GM12878 (cell line): ENCODE results near the gene HMCN2. TPM values are rescaled to one million over a fixed set of nuclear protein-coding genes. Genes with fewer than 3 reads are reported as not detected.

Experiments used
- ATAC-seq: fragments of 200-7000 bp; cut with Tn5 transposase; 3 replicates; pipeline ENCODE4 v1.9.1; 2020; ENCODE audit warnings: mild to moderate bottlenecking, moderate library complexity
- BruUV-seq: library from RNA; stranded (reverse); fragments of 400-500 nt; replicated peaks from 2 replicates; lab custom pipeline; 2021; lab: Mats Ljungman, UMichigan
- CTCF ChIA-PET: fragments of 300-600 bp; sonication (Branson Sonifier 250); formaldehyde crosslinking; extraction: SDS; loops from one replicate; lab custom pipeline; 2021; ENCODE audit warnings: inconsistent platforms; lab: Yijun Ruan, JAX
- POLR2A ChIA-PET: fragments of 350-600 bp; formaldehyde crosslinking; extraction: SDS; loops from one replicate; lab custom pipeline; 2021; ENCODE audit warnings: inconsistent platforms; lab: Charles Lee
- RAD21 ChIA-PET: fragments of 300-600 bp; sonication (Branson Sonifier 250); formaldehyde crosslinking; loops from one replicate; lab custom pipeline; 2023; ENCODE audit warnings: antibody characterized with exemption; ENCODE audit not compliant: unreplicated experiment; lab: Charles Lee
- SMC1A ChIA-PET: fragments of 300-600 bp; sonication (Branson Sonifier 250); formaldehyde crosslinking; loops from one replicate; lab custom pipeline; 2023; ENCODE audit not compliant: unreplicated experiment, uncharacterized antibody; lab: Charles Lee
- DNase-seq: peaks from one replicate; pipeline ENCODE4 v3.0.0-alpha.2; 2011; ENCODE audit warnings: low read depth, low spot score
- FAIRE-seq: peaks from 3 replicates; lab custom pipeline; 2011; peaks lifted over from hg19 to GRCh38; lab: Jason Lieb, UNC
- H2AFZ ChIP-seq: 2 replicates; pipeline ENCODE4 v1.6.0; 2011; ENCODE audit warnings: low read depth, low read length, control low read depth; ENCODE audit not compliant: control insufficient read depth
- H3K27ac ChIP-seq: 2 replicates; pipeline ENCODE4 v1.5.1; 2011; ENCODE audit warnings: control low read depth; ENCODE audit not compliant: control insufficient read depth, insufficient read depth
- H3K27me3 ChIP-seq, 2 experiments: replicated peaks in 1 of 2; 2 replicates each; pipeline versions ENCODE4 v1.6.0 to v1.6.1; 2011; ENCODE audit warnings: low read length in 1 of 2; ENCODE audit not compliant: control insufficient read depth in 2 of 2, insufficient read depth in 2 of 2
- H3K36me3 ChIP-seq, 2 experiments: 2 replicates each; pipeline ENCODE4 v1.5.1; 2011; ENCODE audit warnings: low read length in 1 of 2; ENCODE audit not compliant: control insufficient read depth in 2 of 2, insufficient read depth in 2 of 2
- H3K4me1 ChIP-seq: 2 replicates; pipeline ENCODE4 v1.6.1; 2011; ENCODE audit warnings: mild to moderate bottlenecking, low read length, moderate library complexity, mixed read lengths; ENCODE audit not compliant: control insufficient read depth, insufficient read depth
- H3K4me2 ChIP-seq: 2 replicates; pipeline ENCODE4 v1.6.0; 2011; ENCODE audit warnings: control low read depth; ENCODE audit not compliant: control insufficient read depth, insufficient read depth
- H3K4me3 ChIP-seq: fragments of 200-600 bp; sonication (generic); 2 replicates; pipeline ENCODE4 v1.5.1; 2016
- H3K79me2 ChIP-seq: 2 replicates; pipeline ENCODE4 v1.6.0; 2011; ENCODE audit warnings: low read length; ENCODE audit not compliant: control insufficient read depth, insufficient read depth
- H3K9ac ChIP-seq: 2 replicates; pipeline ENCODE4 v1.8.0; 2011; ENCODE audit warnings: low read length, control low read depth, mixed read lengths; ENCODE audit not compliant: control insufficient read depth, insufficient read depth
- H3K9me3 ChIP-seq: replicated peaks from 3 replicates; pipeline ENCODE4 v1.5.1; 2011; ENCODE audit warnings: mild to moderate bottlenecking, low read length; ENCODE audit not compliant: control insufficient read depth, insufficient read depth
- H4K20me1 ChIP-seq: 2 replicates; pipeline ENCODE4 v1.6.0; 2011; ENCODE audit not compliant: control insufficient read depth, insufficient read depth
- ATF7 ChIP-seq: fragments of 450-650 bp; IDR thresholded peaks from 2 replicates; pipeline ENCODE4 v1.6.1; 2016; ENCODE audit warnings: low read depth, mild to moderate bottlenecking
- BHLHE40 ChIP-seq, 2 experiments: fragments of 450-650 bp in 1 of 2; IDR thresholded peaks; 2 replicates each; pipeline ENCODE4 v1.6.1; 2011 to 2017; ENCODE audit warnings: low read depth in 2 of 2, borderline replicate concordance in 1 of 2, improper control_type of control experiment in 1 of 2, low read length in 1 of 2, mild to moderate bottlenecking in 1 of 2
- BRCA1 ChIP-seq: IDR thresholded peaks from 2 replicates; pipeline ENCODE4 v1.6.1; 2011; ENCODE audit warnings: low read depth, low read length, improper control_type of control experiment
- HDGF ChIP-seq: fragments of 450-650 bp; IDR thresholded peaks from 2 replicates; pipeline ENCODE4 v1.6.1; 2016; ENCODE audit warnings: antibody characterized with exemption
- JUNB ChIP-seq: IDR thresholded peaks from 2 replicates; pipeline ENCODE4 v1.6.1; 2016; ENCODE audit warnings: antibody characterized with exemption, mild to moderate bottlenecking
- MTA3 ChIP-seq: IDR thresholded peaks from 2 replicates; pipeline ENCODE4 v1.6.1; 2012; ENCODE audit warnings: low read length, inconsistent platforms, borderline replicate concordance
- NRF1 ChIP-seq: conservative IDR thresholded peaks from 2 replicates; pipeline ENCODE4 v1.6.1; 2011; ENCODE audit warnings: mild to moderate bottlenecking, low read depth, low read length, improper control_type of control experiment
- PAX5 ChIP-seq: IDR thresholded peaks from 2 replicates; pipeline ENCODE4 v1.6.1; 2011; ENCODE audit warnings: low read depth, low read length, borderline replicate concordance
- RB1 ChIP-seq: fragments of 450-650 bp; formaldehyde crosslinking; IDR thresholded peaks from 2 replicates; pipeline ENCODE4 v1.6.1; 2017; ENCODE audit warnings: mild to moderate bottlenecking, borderline replicate concordance
- YY1 ChIP-seq: IDR thresholded peaks from 2 replicates; pipeline ENCODE4 v1.6.1; 2011; ENCODE audit warnings: low read depth, mild to moderate bottlenecking, low read length
- WGBS: methylation state at CpG from one replicate; pipeline ENCODE4 v1.1.6; 2016; ENCODE audit warnings: low lambda C conversion rate; ENCODE audit not compliant: insufficient replicate concordance, insufficient coverage; ENCODE audit errors: missing lambda C conversion rate; 5-methylcytosine and 5-hydroxymethylcytosine counted together
- in situ Hi-C: fragments of 300-500 bp; cut with MboI; formaldehyde crosslinking; loops from 9 replicates; pipeline ENCODE4 v1.14.3; 2018; ENCODE audit warnings: mixed read lengths
- intact Hi-C: fragments of 100-400 bp; cut with micrococcal nuclease; formaldehyde crosslinking; loops from one replicate; pipeline ENCODE4 v1.14.2; 2022; ENCODE audit not compliant: unreplicated experiment
- polyA plus RNA-seq, 11 experiments: library from polyadenylated mRNA; depleted of rRNA in 4 of 11; unstranded in 6 of 11; stranded (reverse) in 5 of 11; fragments of >200 nt; fragmentation: Nextera tagmentation in 4 of 11; fragmentation: Illumina TruSeq in 1 of 11; extraction: Ambion mirVana in 4 of 11; extraction: Trizol in 1 of 11; gene quantifications; 1 replicate in 1 of 11; 2 replicates in 10 of 11; pipeline versions ENCODE4 v1.2.1 to v1.2.3, GENCODE V29; 2011 to 2016; ENCODE audit warnings: inconsistent platforms in 2 of 11, missing spikeins in 2 of 11, low read depth in 1 of 11
- total RNA-seq, 4 experiments: library from RNA; depleted of rRNA in 3 of 4; stranded (reverse); fragments of >200 nt in 3 of 4; fragmentation: Illumina TruSeq in 1 of 4; extraction: Trizol in 1 of 4; gene quantifications; 2 replicates each; pipeline versions ENCODE4 v1.2.1 to v1.2.3, GENCODE V29; 2013 to 2021
- TF ChIP-seq, protein P1 (sequence below): fragments of 450-650 bp; formaldehyde crosslinking; IDR thresholded peaks from 2 replicates; pipeline ENCODE4 v1.5.0; 2022; ENCODE audit warnings: mild to moderate bottlenecking, missing genetic modification characterization
- TF ChIP-seq, protein P2 (sequence below): IDR thresholded peaks from 2 replicates; pipeline ENCODE4 v1.6.1; 2011; ENCODE audit warnings: low read depth, mild to moderate bottlenecking, low read length, moderate library complexity, borderline replicate concordance; ENCODE audit errors: extremely low read depth
- TF ChIP-seq, protein P3 (sequence below): IDR thresholded peaks from 2 replicates; pipeline ENCODE4 v1.6.1; 2011; ENCODE audit warnings: mild to moderate bottlenecking, low read depth, low read length, moderate library complexity; ENCODE audit not compliant: insufficient replicate concordance
- TF ChIP-seq, protein P4 (sequence below): IDR thresholded peaks from 2 replicates; pipeline ENCODE4 v1.6.1; 2011; ENCODE audit warnings: low read depth, low read length, improper control_type of control experiment, borderline replicate concordance
- TF ChIP-seq, protein P5 (sequence below): fragments of 450-650 bp; IDR thresholded peaks from 2 replicates; pipeline ENCODE4 v1.6.1; 2017; ENCODE audit warnings: borderline replicate concordance

HMCN2 gene
- total and polyA plus RNA-seq, 10 of the 15 experiments (the other 5 are each of a cell fraction or from before 2014, with no cell fraction given): 0.04 TPM; not detected in 9

DNA sequence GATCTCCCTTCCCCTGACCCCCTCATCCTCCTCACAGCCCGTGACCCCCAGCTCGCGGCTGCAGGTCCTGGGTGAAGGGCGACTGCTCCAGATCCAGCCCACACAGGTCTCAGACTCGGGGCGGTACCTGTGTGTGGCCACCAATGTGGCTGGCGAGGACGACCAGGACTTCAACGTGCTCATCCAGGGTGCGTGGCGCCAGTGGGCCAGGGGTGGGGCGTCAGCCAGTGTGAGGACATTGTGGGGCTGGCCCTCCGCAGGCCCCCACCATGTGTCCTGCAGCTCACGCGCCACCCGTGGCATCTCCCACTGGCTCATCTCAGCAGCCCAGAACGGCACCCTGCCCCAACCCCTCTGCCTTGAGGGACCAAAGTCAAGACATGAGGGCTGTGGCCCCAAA is 112.1 kb downstream of the HMCN2 start (continued):
- TF ChIP-seq, protein P1, sequence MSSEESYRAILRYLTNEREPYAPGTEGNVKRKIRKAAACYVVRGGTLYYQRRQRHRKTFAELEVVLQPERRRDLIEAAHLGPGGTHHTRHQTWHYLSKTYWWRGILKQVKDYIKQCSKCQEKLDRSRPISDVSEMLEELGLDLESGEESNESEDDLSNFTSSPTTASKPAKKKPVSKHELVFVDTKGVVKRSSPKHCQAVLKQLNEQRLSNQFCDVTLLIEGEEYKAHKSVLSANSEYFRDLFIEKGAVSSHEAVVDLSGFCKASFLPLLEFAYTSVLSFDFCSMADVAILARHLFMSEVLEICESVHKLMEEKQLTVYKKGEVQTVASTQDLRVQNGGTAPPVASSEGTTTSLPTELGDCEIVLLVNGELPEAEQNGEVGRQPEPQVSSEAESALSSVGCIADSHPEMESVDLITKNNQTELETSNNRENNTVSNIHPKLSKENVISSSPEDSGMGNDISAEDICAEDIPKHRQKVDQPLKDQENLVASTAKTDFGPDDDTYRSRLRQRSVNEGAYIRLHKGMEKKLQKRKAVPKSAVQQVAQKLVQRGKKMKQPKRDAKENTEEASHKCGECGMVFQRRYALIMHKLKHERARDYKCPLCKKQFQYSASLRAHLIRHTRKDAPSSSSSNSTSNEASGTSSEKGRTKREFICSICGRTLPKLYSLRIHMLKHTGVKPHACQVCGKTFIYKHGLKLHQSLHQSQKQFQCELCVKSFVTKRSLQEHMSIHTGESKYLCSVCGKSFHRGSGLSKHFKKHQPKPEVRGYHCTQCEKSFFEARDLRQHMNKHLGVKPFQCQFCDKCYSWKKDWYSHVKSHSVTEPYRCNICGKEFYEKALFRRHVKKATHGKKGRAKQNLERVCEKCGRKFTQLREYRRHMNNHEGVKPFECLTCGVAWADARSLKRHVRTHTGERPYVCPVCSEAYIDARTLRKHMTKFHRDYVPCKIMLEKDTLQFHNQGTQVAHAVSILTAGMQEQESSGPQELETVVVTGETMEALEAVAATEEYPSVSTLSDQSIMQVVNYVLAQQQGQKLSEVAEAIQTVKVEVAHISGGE (CRISPR knock-in tag): no peak
- TF ChIP-seq, protein P2, sequence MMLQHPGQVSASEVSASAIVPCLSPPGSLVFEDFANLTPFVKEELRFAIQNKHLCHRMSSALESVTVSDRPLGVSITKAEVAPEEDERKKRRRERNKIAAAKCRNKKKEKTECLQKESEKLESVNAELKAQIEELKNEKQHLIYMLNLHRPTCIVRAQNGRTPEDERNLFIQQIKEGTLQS: no peak
- no peak for TF ChIP-seq BRCA1
- TF ChIP-seq JUNB: no peak

DNA sequence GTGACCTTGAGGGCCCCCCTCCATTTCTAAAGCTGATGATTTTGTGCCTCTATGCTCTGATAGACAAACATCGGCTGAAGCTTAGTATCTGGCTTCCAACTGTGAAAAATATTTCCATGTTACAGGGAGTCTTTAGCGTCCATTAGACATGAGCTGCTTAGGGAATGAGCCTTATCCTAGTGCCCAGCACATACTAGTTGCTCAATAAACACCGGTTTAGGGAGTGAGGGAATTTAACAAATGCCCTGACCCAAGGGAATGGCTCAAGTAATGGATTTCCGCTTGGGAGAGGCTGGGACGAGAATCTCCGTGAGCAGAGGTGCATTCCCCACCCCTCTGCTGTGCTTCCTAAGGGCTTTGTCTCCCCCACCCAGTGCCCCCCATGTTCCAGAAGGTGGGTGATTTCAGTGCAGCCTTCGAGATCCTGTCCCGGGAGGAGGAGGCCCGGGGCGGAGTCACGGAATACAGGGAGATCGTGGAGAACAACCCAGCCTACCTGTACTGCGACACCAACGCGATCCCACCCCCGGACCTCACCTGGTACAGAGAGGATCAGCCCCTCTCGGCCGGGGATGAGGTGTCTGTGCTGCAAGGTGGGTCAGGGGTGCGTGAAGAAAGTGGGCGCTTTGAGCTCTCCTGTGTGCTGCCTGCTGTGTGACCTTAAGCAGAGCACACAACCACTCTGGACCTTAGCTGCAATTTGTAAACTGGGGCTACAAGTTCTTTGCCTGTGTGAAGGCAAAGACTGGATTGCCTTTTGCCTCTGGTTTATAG is 113.5 kb downstream of the HMCN2 start:
- H3K27me3 ChIP-seq: no peaks in the 10 kb centered on the region; a peak in 1 of 4 replicates
- ATAC-seq (no peak), FAIRE-seq (no peak), DNase-seq (no peak)
- H3K4me3 ChIP-seq: no peak overlapping the region
- H2AFZ ChIP-seq: no peak overlapping the region
- intact Hi-C loops (no loop called here), in situ Hi-C loops (no loop called here)
- BruUV-seq: no TSS peak
- ChIA-PET POLR2A (no interaction called here), RAD21 (no interaction called here), CTCF (no interaction called here), SMC1A (interaction anchor here (1.1 kb wide), 1 partner anchor 44 kb away, joined by 3 read pairs; no protein-coding TSS in a partner anchor)
- no peaks in the 10 kb centered on the region for H3K4me1 ChIP-seq
- H3K9ac ChIP-seq: no peak overlapping the region
- WGBS: 54% methylated on average over 20 of the region's 20 CpGs
- H3K4me2 ChIP-seq: no peak overlapping the region
- H3K36me3 ChIP-seq: no peaks in the 10 kb centered on the region
- H3K27ac ChIP-seq: no peak overlapping the region
- H3K79me2 ChIP-seq: no peaks in the 10 kb centered on the region
- H4K20me1 ChIP-seq: no peaks in the 10 kb centered on the region
- no peaks in the 10 kb centered on the region for H3K9me3 ChIP-seq
- TF ChIP-seq NRF1 (no peak), HDGF (no peak), PAX5 (no peak), MTA3 (no peak), YY1 (no peak), RB1 (no peak), ATF7 (no peak), BHLHE40 (IDR thresholded peaks at IDR 0.05; ENCODE audit: borderline replicate concordance in 1 of 2, low read depth in 2 of 2, low read length in 1 of 2) (no peak)
- TF ChIP-seq, protein P3, sequence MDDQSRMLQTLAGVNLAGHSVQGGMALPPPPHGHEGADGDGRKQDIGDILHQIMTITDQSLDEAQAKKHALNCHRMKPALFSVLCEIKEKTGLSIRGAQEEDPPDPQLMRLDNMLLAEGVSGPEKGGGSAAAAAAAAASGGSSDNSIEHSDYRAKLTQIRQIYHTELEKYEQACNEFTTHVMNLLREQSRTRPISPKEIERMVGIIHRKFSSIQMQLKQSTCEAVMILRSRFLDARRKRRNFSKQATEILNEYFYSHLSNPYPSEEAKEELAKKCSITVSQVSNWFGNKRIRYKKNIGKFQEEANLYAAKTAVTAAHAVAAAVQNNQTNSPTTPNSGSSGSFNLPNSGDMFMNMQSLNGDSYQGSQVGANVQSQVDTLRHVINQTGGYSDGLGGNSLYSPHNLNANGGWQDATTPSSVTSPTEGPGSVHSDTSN: no peak
- TF ChIP-seq, protein P4, sequence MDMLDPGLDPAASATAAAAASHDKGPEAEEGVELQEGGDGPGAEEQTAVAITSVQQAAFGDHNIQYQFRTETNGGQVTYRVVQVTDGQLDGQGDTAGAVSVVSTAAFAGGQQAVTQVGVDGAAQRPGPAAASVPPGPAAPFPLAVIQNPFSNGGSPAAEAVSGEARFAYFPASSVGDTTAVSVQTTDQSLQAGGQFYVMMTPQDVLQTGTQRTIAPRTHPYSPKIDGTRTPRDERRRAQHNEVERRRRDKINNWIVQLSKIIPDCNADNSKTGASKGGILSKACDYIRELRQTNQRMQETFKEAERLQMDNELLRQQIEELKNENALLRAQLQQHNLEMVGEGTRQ: no peak
- TF ChIP-seq, protein P5, sequence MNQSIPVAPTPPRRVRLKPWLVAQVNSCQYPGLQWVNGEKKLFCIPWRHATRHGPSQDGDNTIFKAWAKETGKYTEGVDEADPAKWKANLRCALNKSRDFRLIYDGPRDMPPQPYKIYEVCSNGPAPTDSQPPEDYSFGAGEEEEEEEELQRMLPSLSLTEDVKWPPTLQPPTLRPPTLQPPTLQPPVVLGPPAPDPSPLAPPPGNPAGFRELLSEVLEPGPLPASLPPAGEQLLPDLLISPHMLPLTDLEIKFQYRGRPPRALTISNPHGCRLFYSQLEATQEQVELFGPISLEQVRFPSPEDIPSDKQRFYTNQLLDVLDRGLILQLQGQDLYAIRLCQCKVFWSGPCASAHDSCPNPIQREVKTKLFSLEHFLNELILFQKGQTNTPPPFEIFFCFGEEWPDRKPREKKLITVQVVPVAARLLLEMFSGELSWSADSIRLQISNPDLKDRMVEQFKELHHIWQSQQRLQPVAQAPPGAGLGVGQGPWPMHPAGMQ: no peak
